Chondrocyte (in vitro differentiated cells): Measurements from ENCODE around the gene HPCAL1. TPM values are rescaled to one million over a fixed set of nuclear protein-coding genes. Genes with fewer than 3 reads are reported as not detected.
"Not testable (repeated sequence)": the region's sequence is repeated elsewhere in the genome, so short reads cannot be mapped to it uniquely, and the experiment has no call there.

Experiments
- DNase-seq: peaks from one replicate; pipeline ENCODE4 v3.0.0; 2021; ENCODE audit warnings: mixed read lengths, low spot score
- H3K27ac Mint-ChIP-seq: one replicate; pipeline ENCODE4 v1.8.0; 2021; ENCODE audit warnings: mild to moderate bottlenecking, moderate library complexity, mixed read lengths; ENCODE audit not compliant: unreplicated experiment
- H3K27me3 Mint-ChIP-seq: 2 replicates; pipeline ENCODE4 v1.8.0; 2021; ENCODE audit warnings: low read depth, mixed read lengths
- H3K36me3 Mint-ChIP-seq: 2 replicates; pipeline ENCODE4 v1.8.0; 2021; ENCODE audit warnings: low read depth, mixed read lengths
- H3K4me1 Mint-ChIP-seq: 2 replicates; pipeline ENCODE4 v1.8.0; 2021; ENCODE audit warnings: low read depth, mild to moderate bottlenecking, mixed read lengths
- H3K4me3 Mint-ChIP-seq: one replicate; pipeline ENCODE4 v1.8.0; 2021; ENCODE audit warnings: mild to moderate bottlenecking, moderate library complexity, mixed read lengths; ENCODE audit not compliant: unreplicated experiment
- H3K9me3 Mint-ChIP-seq: 2 replicates; pipeline ENCODE4 v1.8.0; 2021; ENCODE audit warnings: low read depth, mixed read lengths
- CTCF ChIP-seq: fragments of 200-600 bp; sonication (generic); IDR thresholded peaks from 2 replicates; pipeline ENCODE4 v1.5.0; 2021; ENCODE audit warnings: antibody characterized with exemption, mild to moderate bottlenecking, moderate library complexity
- total RNA-seq: library from RNA; stranded (reverse); gene quantifications from 3 replicates; pipeline ENCODE4 v1.2.1, GENCODE V29; 2021

The HPCAL1 gene
- total RNA-seq, 1 donor from 2014 or later = 19.3 TPM

- H3K27me3 Mint-ChIP-seq = no peaks in the 10 kb centered on the region
- H3K4me1 Mint-ChIP-seq = peaks cover 11% of the 10 kb centered on the region
- no peak for TF ChIP-seq CTCF
- H3K36me3 Mint-ChIP-seq = peaks cover 1% of the 10 kb centered on the region
- peaks cover 15% of the 10 kb centered on the region for H3K9me3 Mint-ChIP-seq
- H3K4me3 Mint-ChIP-seq = no peak overlapping the region
- no peak for DNase-seq
- H3K27ac Mint-ChIP-seq = no peak overlapping the region
Observed at GRCh38 chr2:10292033-10292432, 10.7 kb upstream of the HPCAL1 start.

- Mint-ChIP-seq H3K36me3 (peaks cover 1% of the 10 kb centered on the region), H3K4me3 (no peak overlapping the region), H3K27ac (no peak overlapping the region), H3K27me3 (no peaks in the 10 kb centered on the region), H3K4me1 (peaks cover 18% of the 10 kb centered on the region), H3K9me3 (peaks cover 15% of the 10 kb centered on the region)
- no peak for TF ChIP-seq CTCF
- no peak for DNase-seq
Observed at GRCh38 chr2:10293603-10294002, 9.1 kb upstream of the HPCAL1 start.

GRCh38 chr2:10294077-10294476 lies 8.6 kb upstream of the HPCAL1 start:
- Mint-ChIP-seq H3K4me1 (peaks cover 18% of the 10 kb centered on the region), H3K36me3 (peaks cover 1% of the 10 kb centered on the region), H3K9me3 (peaks cover 19% of the 10 kb centered on the region), H3K27ac (no peak overlapping the region), H3K4me3 (no peak overlapping the region), H3K27me3 (no peaks in the 10 kb centered on the region)
- no peak for TF ChIP-seq CTCF
- no peak for DNase-seq

- DNase-seq, H3K27ac Mint-ChIP-seq, H3K4me3 Mint-ChIP-seq, H3K36me3 Mint-ChIP-seq, H3K4me1 Mint-ChIP-seq, H3K27me3 Mint-ChIP-seq: not testable (repeated sequence)
- H3K9me3 Mint-ChIP-seq = peaks cover 19% of the 10 kb centered on the region
Observed at GRCh38 chr2:10295649-10296048, 7.1 kb upstream of the HPCAL1 start.

- Mint-ChIP-seq H3K27ac (no peak overlapping the region), H3K9me3 (peaks cover 19% of the 10 kb centered on the region), H3K36me3 (peaks cover 1% of the 10 kb centered on the region), H3K4me1 (peaks cover 6% of the 10 kb centered on the region), H3K27me3 (no peaks in the 10 kb centered on the region), H3K4me3 (no peak overlapping the region)
- DNase-seq = no peak
- TF ChIP-seq CTCF = no peak
Observed at GRCh38 chr2:10296142-10296541, 6.6 kb upstream of the HPCAL1 start.

GRCh38 chr2:10297191-10297830 lies 5.4 kb upstream of the HPCAL1 start:
- Mint-ChIP-seq H3K4me1 (peaks cover 6% of the 10 kb centered on the region), H3K4me3 (no peak overlapping the region), H3K27me3 (no peaks in the 10 kb centered on the region), H3K36me3 (peaks cover 1% of the 10 kb centered on the region), H3K9me3 (peaks cover 19% of the 10 kb centered on the region), H3K27ac (no peak overlapping the region)
- DNase-seq = no peak
- TF ChIP-seq CTCF = no peak
